H1 (cell line): ENCODE measurements around the gene FOXN3. TPM values are rescaled to one million over a fixed set of nuclear protein-coding genes. Genes with fewer than 3 reads are reported as not detected.

Experiments
- TEAD4 ChIP-seq: IDR thresholded peaks from 2 replicates; pipeline ENCODE4 v1.6.1; 2012; ENCODE audit warnings: low read depth, low read length, inconsistent platforms, mixed read lengths
- polyA plus RNA-seq, 7 experiments: library from polyadenylated mRNA; depleted of rRNA in 3 of 7; stranded (reverse) in 5 of 7; unstranded in 2 of 7; fragments of >200 nt in 5 of 7; fragments of 200-250 nt in 2 of 7; gene quantifications; 1 replicate in 5 of 7; 2 replicates in 1 of 7; 4 replicates in 1 of 7; pipeline versions ENCODE4 v1.2.1 to v1.2.3, GENCODE V29; 2011 to 2013; ENCODE audit warnings: missing spikeins in 2 of 7, mixed read lengths in 2 of 7
- total RNA-seq: library from RNA; stranded (reverse); fragmentation: NEBNext Ultra II Directional; extraction: Animal tissue kit (Norgen Biotek cat#: 25700); gene quantifications from 2 replicates; pipeline ENCODE4 v1.2.1, GENCODE V29; 2021

FOXN3 gene
- total and polyA plus RNA-seq, 2 of the 8 experiments (the other 6 are each of a cell fraction or from before 2014, with no cell fraction given): 52.6 to 178 TPM

GRCh38 chr14:89225607-89226006, 191.4 kb downstream of the FOXN3 start (continued):
- TF ChIP-seq TEAD4: no peak
